NCI-H2107 treated with DMSO at 0.1 percent for 48 hours (cell line): Measurements from ENCODE around the gene PPARGC1A.

Source experiments
- DNase-seq: peaks from one replicate; lab custom pipeline; 2025; ENCODE audit not compliant: unreplicated experiment; lab: John Stamatoyannopoulos, UW

PPARGC1A gene

DNA sequence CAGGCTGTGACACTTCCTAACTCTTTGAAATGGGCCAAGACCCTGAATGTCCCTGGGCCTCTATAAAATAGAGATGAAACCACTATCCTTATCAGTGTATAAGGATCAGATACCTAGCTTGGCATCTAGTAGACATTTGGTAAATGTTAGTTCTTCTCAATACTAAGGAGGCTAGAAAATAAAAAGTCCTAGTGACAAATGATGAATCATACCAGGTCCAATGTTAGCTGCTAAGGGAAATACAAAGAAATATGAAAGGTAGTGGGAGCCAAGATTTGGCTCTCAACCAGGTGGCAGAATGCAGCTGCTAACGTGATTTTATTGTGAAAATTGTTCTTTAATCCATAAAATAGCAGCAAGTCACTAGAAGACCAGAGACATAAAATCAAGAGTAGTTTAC, 19.8 kb upstream of the PPARGC1A start:
- DNase-seq: no peak

DNA sequence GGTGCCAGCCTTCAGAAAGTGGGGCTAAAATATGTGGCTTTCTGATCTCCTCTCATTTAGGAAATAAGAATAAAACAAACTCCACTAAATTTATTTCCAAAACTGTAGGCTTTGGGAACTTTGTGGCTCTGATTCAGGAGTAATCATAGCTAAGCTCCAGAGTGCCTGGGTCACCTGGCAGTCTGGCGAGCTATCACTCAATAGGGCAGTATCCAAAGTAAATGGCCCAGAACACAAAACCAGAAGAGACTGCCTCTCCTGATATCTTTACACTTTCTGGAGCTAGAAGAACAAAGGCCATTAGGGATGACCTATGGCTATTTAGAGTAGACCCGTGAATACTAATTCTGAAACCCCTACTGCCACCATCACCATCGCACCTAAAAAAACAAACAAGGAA, 17.0 kb upstream of the PPARGC1A start:
- DNase-seq: no peak

DNA sequence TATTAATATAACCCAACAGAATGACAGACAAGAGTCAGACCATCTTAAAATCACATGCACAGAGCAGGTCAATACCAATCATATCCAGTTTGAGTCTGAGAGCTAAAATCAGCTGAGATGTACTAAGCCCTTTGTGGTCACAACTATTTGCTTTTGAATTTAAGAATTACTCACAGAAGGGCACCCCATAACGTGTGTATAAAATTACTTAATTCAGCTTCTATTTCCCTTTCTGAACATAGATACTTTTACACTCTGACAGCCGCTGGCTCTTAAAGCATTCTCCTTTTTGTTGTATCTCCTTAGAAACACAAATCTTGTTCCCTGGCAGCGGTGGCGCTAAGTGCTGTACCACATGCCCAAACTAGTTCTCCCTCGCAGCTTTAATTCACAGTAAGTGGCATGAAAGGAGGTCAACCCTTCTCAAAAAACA, 14.8 kb upstream of the PPARGC1A start:
- peak; percentile 81 for DNase-seq

DNA sequence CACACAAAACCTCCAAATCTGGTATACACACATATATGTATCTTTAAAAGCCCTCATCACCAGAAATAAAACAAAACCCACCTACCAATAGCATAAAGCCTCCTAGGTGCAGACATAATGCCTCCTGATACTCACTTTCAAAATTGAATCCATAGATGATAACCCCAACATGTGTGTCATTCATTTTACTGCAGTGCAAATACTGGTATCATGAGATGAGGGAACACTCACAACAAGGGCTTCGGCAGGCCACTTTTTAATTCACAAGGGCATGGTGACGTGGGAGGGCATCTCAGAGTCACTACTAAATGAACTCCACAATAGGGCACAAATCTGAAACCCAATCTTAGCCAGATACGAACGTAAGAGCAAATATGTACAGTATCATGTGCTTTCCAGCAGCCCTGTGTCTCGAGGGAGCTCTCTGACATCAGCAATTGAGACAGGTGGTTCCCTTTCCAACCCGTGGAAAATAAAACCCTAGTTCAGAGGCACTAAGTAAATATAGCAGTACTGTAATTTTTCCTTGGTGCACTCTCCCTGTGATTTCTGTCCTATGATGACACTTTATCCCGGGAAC, 14.1 kb upstream of the PPARGC1A start:
- peak; percentile 90 for DNase-seq

DNA sequence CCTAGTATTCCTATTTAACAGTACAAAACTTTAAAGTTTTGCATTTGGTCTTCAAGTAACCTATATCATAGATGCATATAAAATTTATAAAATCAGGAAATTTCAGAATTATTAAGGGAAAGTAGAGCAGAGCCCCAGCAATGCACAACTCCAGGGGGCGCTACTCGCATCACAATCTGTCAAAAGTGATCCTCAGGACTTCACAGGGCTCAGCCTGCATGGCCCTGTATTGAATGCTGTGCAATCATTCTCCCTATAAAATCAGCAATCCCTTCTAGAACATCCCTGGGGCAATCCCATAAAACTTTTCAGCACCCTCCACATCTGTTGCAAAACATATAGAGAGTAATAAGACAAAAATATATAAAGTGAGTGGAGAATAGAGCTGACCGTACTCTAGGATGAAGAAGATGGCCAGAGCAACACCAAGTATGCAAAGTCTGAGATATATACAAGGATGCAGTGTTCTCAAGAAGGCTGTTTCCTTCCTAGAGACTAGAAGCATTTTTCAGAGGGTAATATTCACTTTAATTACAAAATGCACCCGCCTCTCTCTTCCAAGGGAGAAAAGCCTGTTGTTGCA, 12.5 kb upstream of the PPARGC1A start:
- DNase-seq: no peak

DNA sequence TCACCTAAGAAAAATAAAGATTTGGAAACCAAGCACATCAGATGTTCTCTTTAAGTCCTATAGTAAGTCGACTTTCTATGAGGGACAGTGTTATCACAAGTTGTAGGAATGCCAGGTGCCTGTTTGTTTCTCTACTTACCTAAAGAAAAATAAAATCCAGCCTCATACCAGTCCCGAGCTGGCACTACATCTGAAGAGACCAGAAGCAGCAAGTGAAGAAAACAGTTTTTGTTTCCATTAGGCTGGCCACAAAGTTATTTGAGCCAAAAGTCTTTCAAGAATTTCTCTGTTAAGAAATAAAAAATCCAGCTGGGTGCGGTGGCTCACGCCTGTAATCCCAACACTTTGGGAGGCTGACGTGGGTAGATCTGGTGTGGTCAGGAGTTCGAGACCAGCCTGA, 10.8 kb upstream of the PPARGC1A start:
- no peak for DNase-seq

DNA sequence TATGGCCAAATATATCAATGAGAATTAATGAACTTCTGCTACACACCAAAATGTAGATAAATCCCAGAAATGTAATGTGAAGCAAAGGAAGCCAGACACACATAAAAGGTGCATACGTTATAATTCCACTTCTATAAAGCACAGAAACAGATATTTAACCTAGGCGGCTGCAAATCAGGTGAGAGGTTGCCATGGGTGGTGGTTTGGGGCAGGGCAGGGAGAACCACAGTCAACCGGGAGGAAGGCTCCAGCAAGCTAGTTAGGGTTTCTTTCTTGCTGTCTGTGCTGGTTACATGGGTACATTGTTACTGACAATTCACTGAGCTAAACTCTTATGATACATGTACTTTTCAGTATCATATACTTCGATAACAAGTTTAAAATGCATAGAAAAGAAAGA, 9.7 kb upstream of the PPARGC1A start:
- DNase-seq: no peak

DNA sequence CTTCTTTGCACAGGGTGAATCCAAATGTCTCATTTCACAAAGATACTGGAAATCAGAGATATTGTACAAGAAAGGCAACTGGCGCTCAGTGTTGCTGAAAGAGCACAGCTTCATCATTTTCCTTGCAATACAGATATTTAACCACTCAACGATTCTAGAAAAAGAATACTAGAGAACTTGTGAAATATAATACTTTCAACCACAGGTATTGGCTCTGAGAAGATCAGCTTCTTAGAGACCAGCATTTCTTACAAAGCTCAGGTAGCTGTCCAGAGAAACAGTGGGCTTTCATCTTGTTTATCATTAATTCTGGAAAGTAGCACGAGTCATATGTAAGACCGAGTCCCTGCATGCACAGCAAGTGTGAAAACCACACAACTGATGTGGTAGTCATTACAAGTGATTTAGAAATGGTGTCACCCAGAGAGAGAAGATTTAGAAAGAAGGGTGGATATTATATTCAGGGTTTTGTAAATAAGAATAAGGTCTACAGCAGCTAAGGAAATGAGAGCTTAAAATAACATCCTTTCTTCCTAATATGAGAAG, 7.8 kb upstream of the PPARGC1A start:
- no peak for DNase-seq

DNA sequence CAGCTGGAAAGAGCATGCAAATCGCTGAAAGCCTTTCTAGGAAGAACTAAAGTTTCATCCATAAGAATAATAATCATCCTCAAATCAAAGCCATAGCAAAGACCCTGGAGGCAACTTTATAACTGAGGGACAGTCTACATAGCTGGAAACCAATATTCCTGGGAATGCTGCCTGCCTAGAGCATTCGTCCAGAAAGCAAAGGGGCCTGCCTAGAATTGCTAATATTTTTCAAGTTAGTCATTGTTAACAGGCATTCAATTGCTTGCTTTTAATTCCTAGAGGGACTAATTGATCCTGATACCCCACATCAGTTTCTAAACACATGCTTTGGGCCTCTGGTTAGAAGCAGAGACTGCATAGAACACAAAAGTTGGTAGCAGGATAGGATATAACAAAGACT, 4.2 kb upstream of the PPARGC1A start:
- no peak for DNase-seq

DNA sequence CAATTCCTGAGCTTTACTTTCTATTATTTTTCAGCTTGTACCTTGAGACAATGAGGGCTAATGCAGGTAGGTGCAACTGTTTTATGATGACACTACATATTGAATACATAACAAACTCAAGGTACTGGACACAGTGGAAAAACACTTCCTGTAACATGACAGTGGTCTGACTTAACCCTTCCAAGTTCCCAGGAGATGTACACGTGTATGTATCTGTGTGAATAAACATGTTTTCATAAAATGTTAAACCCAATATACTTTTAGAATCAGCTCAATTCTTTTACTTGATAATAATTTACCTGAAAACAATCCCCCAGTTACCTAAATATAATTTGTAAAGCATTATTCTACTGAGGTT, 1.2 kb upstream of the PPARGC1A start:
- DNase-seq: no peak

DNA sequence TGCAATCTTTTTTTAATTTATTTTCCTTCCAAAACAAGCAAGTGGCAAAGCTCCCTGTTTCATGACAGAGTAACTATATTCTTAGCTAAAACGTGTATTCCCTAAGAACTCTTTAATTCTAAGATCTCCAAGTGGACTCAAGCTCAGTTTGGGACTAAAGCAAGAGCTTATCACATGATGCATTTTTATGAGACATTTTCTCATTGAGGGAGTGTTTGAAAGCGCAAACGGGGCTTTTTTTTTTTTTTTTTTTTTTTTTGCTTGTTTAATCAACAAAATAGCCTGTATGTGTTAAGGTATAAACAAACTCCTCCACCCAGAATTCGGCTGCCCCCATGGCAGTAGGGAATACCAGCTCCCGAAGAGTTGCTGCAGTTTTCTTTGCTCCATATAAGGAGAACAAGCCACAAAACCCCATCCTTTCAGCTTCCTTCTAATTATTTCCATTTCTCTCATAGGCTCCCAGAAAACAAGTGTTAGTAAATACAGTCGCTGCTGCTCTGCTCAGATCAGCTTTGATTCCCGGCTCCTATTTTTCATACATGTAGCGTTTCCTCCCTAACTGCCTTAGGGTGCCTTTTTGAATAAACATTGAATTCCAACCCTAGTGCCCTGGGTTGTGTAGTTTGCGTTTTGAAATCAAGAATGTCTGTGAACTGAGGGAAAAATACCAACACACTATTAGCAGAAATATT, 669 bp upstream of the PPARGC1A start:
- no peak for DNase-seq

DNA sequence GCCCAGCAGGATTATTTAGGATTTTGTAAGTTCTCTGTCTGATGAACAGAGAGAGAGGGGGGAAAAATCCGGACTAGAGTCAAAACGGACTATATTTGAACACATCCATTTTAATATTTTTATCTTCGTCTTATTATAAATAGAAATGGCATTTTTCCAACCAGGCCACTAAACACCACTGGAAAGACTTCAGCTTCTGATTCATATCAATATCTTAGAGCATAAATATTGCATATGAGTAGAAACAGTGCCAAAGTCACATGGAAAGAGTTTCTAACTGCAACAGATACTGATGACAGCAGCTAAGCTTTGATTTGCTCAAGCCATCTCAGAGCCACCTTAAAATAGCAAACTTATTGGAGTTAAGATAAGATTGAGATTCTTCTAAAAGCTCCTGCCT, 456 bp downstream of the PPARGC1A start:
- no peak for DNase-seq

DNA sequence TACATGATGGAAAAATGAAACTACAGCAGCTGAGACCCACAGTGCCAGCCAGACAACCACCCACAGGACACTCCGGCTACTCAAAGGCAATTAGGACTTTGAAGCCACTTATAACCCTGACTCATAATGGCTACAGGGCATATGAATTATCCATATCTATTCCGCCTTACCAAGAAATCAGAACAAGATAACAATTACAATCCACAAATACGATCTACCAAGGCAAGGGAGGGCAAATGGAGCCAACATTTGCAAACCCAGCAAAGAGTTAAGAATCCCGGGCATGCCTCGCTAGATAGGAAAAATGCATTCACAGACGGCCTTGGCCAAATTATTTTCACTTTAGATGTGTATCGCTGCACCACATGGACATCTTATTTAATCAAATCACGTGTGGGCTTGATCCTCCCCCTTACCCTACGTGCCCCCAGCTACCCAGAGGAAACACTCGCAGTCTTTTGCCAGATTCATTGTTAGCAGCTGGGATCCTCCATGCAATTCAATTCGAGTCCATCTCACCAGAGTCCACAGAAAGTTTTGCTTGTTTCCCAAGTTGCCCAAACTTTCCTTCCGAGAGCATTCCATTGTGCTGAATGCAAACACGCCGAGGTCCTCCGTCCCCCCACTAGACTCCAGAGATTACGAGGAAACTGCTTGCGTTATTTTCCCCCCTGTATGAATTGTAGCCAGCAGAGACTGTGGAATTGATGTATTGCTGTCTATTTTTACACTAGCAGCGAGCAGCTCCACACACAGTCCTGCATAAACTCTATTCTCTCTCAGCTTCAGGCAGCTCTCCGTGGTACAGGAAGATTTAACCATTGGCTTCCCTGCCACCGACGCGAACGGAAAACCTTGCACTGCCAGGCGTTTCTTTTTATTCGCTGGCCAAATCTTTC, 1.2 kb downstream of the PPARGC1A start:
- peak; percentile 5 for DNase-seq

DNA sequence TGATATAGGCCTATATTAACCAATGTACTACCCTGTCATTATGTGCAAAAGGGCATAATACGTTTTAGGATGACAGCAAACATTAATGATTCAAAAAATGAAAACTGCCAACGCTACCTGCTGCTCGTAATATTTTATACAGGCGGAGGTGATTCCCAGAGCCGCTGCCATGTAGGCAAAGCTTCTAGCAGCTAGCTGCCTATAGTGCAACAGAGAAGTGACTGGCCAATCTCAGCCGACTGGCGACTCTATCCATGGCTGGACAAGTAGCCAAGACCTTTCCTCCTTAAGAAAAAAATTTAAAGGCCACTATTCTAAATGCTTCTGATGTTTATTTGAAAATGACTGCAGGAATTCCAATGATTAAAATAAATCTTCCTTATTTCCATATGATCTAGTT, 1.9 kb downstream of the PPARGC1A start:
- DNase-seq: no peak

DNA sequence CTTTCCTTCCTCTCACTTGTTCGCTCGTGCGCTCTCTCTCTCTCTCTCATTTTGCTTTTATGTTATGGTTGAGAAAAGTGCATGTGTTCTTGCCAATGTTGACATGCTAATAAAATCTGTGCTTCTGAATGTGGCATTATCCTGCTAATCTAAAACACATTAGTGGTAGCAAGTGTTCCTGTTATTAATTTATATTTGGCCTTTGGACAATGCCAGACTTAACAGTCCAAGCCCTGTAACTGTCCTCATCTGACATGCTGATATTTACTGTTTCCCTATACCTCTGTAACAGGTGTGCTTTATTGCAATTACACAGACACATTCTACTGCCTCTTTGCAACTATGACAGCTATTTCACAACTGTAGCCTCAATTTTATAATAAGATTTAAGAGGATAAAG, 2.7 kb downstream of the PPARGC1A start:
- no peak for DNase-seq

DNA sequence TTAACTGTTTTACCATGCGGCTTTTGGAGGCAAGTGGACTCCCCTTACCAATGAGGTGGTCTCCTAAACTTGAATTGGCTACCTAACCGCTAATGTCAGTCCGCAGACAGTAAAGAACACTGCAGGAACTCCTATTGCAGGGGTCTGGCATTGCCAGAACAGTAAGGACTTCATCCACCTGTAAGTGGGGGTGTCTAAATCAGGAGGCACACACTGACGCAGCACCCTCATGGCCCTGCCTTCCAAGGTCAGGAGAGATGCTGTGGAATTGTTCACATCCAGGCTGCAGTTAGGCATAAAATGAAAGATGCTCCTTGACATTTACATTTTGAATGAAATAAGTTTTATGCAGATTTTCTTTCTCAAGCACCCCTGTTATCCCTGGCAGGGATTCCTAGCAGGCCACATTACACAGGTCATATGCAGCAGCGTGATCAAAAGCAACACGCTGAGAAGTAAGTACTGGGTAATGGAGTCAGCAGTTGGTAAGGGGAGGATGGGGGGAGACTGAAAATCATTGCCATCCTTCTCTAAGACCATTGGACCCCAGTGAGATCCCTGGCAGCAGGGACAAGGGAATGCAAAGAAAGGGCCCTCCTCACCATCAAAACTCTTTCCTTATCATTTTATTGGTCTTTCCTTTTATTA, 3.8 kb downstream of the PPARGC1A start:
- no peak for DNase-seq

DNA sequence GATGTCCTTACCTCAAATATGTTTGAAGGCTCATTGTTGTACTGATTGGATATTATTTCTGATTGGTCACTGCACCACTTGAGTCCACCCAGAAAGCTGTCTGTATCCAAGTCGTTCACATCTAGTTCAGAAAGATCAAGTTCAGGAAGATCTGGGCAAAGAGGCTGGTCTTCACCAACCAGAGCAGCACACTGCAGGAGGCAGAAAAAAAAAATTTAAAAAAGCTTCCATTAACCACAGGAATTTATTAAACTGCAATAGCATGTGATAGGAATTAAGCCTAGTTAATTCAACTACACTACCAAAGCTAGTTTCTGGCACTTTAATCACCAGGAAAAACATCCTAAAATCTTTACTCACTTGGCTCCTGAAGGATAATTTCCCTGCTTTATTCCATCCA, 5.1 kb downstream of the PPARGC1A start:
- no peak for DNase-seq

DNA sequence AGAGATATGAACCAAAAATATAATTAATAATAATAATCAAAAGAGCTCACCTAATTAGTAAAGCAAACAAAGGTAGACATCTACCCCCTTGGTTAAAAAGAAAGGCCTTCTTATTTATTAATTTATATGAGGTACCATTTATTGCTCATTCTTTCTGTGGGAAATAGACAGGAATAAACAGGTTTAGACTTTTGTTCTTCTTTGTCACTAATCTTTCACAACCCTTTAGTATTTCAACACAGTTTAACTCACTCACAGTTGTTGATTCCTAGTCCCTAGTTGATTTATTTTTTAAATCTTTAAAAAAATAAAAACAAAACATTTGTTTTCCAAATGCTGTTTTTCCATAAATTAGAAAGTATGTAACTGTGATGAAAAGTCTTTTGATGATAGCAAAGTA, 5.6 kb downstream of the PPARGC1A start:
- DNase-seq: no peak

DNA sequence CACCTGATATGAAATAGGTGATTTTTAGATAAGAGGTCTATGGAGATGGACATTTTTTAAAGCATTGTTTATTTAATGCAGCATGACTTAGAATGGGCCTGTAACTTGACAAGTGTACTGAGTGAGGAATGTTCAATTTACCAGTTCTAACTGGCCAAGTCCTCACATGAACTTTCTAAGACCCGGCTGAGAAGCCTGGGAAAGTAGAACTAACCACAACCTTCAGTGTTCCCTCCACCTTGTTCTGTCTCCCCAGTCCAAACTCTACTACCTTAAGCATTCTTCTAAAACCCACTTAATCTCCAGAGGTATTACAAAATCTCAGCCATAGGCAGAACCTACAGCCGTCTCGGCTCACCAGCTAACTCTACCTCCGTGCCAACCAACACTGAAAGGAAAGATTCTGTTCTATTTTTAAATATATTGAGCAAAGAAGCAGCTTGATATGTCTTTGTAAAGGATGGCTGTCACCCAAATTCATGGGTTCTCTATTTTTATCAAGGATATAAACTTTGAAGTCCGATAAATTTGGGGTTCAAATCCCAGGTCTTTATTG, 6.8 kb downstream of the PPARGC1A start:
- DNase-seq: no peak

DNA sequence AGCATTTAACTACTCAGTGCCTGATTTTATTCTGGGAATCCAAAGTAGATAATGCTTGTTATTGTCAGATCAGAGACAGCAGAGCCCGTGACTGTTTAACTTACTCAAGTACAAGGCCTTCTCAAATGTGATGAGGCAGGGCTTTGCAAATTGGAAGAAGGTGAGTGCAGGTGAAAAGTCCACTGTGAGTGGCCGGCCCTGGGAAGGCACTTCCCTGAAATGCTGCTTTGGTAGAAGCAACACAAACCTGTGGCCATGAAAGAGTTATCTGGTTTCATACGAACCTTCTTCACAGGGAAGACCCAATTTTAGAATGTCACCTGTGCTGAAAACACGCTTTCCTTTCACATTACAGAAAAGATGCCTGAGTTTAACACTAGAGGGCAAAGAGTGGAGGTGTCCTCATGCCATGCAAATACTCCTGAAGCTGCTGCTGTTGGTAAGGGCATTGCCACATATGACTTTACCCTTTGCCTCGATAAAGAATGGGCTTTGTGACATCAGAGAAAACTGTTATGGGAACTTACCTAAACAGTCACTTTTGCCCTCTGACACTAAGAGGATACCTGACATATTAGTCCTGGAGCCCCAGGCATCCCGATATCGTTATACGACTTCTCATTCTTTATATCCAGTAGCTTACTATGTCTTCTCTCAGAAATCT, 8.0 kb downstream of the PPARGC1A start:
- DNase-seq: no peak
